GM18868 (cell line): ENCODE measurements around the gene GLUL.
"Not testable (repeated sequence)": the region's sequence is repeated elsewhere in the genome, so short reads cannot be mapped to it uniquely, and the experiment has no call there.

Experiments used
- ATAC-seq: cut with Tn5 transposase; IDR thresholded peaks from one replicate; pipeline ENCODE4 v1.9.1; 2021; ENCODE audit warnings: mild to moderate bottlenecking, moderate library complexity; ENCODE audit not compliant: unreplicated experiment

The GLUL gene

GRCh38 chr1:182368903-182369302 is 22.7 kb downstream of the GLUL start:
- ATAC-seq, result no peak

- ATAC-seq, result no peak
These were observed 23.2 kb downstream of the GLUL start for GRCh38 chr1:182368358-182368757.

- ATAC-seq, result no peak
These were observed 23.7 kb downstream of the GLUL start for GRCh38 chr1:182367926-182368325.

- ATAC-seq, result no peak
These were observed 25.0 kb downstream of the GLUL start for GRCh38 chr1:182366596-182366995.

- ATAC-seq, result no peak
These were observed 31.9 kb downstream of the GLUL start for GRCh38 chr1:182359645-182360044.

- no peak for ATAC-seq
These were observed 33.7 kb downstream of the GLUL start for GRCh38 chr1:182357913-182358312.

GRCh38 chr1:182357171-182357570 is 34.4 kb downstream of the GLUL start:
- no peak for ATAC-seq

- no peak for ATAC-seq
These were observed 35.9 kb downstream of the GLUL start for GRCh38 chr1:182355723-182356098.

- ATAC-seq, result no peak
These were observed 39.7 kb downstream of the GLUL start for GRCh38 chr1:182351790-182352364.

- no peak for ATAC-seq
These were observed 40.8 kb downstream of the GLUL start for GRCh38 chr1:182350839-182351238.

- ATAC-seq, result no peak
These were observed 42.4 kb downstream of the GLUL start for GRCh38 chr1:182348961-182349747.

- no peak for ATAC-seq
These were observed 44.6 kb downstream of the GLUL start for GRCh38 chr1:182347019-182347418.

GRCh38 chr1:182340233-182341058 is 51.1 kb downstream of the GLUL start:
- no peak for ATAC-seq

GRCh38 chr1:182339684-182340083 is 51.9 kb downstream of the GLUL start:
- no peak for ATAC-seq

GRCh38 chr1:182338806-182339370 is 52.7 kb downstream of the GLUL start:
- ATAC-seq, result no peak

- no peak for ATAC-seq
These were observed 53.6 kb downstream of the GLUL start for GRCh38 chr1:182337736-182338571.

GRCh38 chr1:182335771-182336566 is 55.6 kb downstream of the GLUL start:
- ATAC-seq, result no peak

- not testable (repeated sequence) for ATAC-seq
These were observed 58.5 kb downstream of the GLUL start for GRCh38 chr1:182333071-182333571.

- no peak for ATAC-seq
These were observed 59.1 kb downstream of the GLUL start for GRCh38 chr1:182332261-182333060.
